GM19099 (cell line): ENCODE results near the gene CD44.

Experiments used
- POLR2A ChIP-seq: IDR thresholded peaks from 3 replicates; pipeline ENCODE4 v1.6.1; 2011; ENCODE audit warnings: low read depth; ENCODE audit not compliant: insufficient read length; ENCODE audit errors: extremely low read depth

Gene CD44

DNA sequence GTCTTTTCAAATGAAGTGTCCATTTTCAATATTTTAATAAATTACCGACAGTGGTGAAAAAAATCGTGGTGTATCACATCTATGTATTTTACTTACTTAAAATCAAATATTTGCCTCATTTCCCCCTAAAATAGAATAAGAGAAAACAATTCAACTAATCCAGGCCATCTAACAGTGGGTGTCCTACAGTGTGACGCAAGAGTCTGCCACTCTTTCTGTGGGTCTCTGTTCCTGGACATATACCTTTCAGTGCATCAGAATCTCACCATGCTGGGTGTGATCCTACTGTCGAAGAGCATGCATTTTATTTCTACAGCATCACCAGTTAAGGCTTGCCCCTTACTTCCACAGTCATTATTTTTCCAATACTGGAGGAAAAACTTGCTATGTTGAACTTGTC lies 111.2 kb downstream of the CD44 start:
- no peak for TF ChIP-seq POLR2A

DNA sequence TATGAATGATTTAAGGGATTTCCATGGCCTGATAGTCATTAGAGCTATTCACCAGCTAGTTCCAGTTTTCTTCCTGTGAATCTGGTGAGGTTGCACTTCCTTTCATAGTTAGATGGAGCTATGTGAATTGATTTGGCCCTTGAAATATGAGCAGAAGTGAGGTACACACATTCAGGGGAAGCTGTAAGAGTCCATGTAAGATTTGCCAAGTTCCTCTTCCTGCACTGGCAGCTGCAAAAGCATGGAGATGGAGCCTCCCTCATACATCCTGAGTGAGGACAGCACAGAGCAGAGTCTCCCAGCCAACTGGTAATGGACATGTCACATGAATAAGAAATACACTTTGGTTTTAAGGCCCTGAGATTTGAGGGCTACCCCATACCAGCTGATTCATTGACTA lies 111.7 kb downstream of the CD44 start:
- no peak for TF ChIP-seq POLR2A

DNA sequence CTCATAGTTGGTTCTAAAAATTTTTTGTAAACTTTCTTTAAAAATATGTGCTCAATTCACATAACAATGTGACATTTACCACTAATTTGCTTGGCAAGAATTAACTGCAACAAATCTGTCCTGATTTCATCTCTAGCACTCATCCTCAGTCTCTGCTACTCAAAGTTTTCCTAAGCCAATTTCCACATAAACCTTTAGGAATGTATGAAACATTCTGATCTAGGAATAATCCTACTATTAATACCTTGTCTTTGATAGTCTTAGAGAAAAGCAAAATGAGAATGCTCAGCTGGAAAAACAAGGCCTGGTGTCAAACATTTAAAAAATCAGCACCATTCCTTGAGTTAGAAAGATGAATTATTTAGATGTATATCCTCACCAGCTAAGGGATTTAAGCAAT lies 114.3 kb downstream of the CD44 start:
- no peak for TF ChIP-seq POLR2A

DNA sequence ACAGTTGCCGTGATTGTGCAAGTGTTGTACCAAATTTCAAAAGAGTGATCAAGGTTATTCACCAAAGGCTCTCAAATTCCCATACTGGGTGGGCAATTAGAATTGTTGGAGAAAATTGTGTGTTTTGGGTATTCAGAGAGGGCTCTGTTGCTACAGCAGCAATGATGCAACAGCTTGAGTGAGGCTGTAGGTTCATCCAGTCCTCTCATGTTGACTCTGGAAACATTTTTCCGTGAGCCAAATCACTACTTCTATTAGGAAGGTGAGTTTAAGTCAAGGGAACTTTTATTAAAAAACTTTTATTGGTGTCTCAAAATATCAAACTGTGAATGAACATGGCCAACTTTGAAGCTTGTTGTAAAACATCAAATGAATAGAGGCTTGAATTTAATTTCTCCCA lies 116.5 kb downstream of the CD44 start:
- no peak for TF ChIP-seq POLR2A

DNA sequence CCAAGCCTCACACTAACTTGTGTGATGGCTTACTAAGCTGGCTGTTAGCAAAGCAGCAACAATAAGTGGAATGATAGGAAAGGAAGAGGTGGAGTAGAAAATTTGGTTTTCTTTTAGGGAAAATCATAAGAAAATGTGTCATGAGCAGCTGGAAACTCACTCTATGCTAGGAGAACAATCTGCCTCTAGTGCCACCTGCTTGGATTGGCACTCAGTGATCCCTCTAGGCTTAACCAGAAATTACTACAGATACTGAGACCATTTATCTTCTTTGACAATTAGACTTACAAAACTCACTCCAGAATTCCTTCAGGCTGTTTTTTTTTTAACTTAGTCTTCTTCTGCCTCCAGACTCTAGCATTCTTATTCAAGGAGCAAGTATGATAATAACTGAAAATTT lies 117.3 kb downstream of the CD44 start:
- no peak for TF ChIP-seq POLR2A

DNA sequence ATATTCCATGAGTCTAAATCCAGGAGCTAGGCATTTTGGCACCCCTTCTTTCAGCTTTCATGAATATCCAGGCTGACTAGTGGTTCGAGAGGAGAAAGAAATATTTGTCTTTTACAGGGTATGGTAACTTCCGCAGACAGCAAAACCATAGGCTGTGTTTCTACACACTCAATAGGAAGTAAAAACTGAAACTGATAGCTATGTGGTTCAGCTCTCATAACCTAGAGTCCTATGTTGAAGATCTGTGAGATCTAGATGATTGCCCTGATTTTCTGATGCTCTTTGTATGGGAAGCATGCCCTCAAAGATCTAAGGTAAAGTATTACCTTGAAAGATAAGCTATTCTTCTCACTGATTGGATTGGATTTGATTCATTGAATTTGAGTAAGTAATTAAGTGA lies 118.3 kb downstream of the CD44 start:
- TF ChIP-seq POLR2A, result no peak

DNA sequence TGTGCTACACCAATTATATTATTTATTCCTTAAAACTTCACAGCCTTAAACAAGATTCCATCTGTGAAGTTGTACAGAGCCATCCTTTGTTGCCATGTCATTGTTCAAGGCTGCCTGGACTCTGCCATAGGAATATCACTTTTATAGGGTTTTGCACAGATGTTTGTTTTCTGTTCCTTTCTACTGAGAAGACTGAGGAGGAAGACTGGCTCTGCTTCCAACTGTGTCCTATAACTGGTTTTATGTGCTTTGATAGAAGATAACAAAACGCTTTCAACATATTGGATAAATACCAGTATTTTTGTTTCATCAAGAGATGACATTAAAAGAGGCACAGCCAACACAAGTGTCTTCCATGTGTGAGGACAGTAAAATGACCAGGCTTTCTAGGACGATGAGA lies 120.6 kb downstream of the CD44 start:
- TF ChIP-seq POLR2A, result no peak

DNA sequence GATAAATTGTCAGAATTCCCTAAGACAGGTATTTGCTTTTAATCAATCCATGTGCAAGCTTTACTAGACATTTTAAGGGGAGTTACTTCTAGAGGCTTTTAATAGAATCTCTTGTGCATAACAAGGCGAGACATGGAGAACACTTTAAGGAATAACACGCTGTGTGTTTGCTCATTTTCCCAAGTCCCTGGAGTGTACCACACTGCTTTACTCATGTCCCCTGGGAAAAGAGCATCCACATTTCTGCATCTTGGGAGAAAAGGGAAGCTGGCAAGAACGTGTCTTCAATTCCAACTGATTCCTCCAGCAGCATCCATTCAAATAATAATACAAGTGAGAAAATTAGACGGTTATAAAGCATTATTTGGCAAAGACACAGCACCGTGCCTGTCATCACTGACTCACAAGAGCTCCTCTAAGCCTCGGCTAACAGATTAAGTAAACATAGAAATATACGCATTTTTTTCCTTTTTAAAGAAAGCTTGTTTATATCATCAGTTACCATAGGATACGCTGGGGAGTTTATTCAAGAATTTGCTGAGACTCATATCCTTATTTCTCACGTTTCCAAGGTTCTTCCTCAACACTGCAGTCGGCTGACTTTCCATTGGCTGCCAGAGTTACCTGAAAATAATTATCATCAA lies 121.5 kb downstream of the CD44 start:
- no peak for TF ChIP-seq POLR2A

DNA sequence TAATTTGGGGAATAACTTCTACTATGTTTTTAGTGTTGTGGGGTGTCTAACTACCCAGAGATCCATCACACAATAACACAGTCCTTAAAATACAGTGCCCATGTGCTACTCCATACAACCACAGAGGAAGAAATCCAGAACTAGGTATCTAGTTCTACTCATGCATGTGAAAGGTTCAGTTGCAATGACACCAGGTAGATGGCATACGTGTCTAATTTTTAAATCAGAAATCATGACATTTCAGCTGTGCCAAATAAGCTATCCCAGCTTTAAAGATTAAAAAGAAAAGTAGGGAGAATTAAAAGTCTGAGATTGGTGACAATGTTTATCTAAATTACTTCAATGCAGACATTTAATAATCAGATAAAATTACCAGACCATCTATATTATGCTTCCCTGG lies 122.2 kb downstream of the CD44 start:
- TF ChIP-seq POLR2A, result no peak

DNA sequence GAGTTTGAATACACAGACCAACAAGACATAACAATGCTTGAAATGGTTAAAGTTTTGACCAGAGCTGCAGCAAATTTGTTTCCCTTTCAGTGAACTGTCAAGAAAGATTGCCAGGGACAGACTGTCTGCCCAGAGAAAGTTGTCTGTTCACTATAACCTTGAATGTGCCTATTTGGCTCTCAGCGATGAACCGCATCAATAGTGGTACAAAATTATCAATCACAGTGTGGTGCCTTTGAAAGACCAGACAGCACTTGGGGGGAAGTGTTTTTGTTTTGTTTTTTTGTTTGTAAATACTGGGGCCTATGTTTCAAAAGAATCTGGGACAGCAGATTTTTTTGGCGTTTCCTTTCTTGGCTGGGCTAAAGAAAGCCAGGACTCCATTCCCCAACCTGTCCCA lies 123.1 kb downstream of the CD44 start:
- no peak for TF ChIP-seq POLR2A

DNA sequence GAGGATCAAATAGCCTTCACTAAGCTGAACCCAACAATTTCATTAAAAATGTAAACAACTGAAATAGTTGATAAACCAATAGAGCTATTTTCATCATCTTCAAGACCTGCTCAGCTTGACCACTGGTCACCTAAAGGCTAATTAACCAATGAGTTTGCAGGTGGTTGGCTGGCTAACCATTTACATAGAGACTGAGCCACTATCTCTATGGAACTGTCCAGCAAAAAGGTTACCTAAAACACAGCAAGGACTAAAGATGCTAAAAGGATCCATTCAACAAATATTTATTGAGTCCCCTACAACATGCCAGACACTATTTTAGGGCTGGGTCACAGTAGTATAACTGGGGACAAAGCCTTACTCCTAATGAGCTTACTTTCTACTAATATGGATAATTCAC lies 123.8 kb downstream of the CD44 start:
- no peak for TF ChIP-seq POLR2A

DNA sequence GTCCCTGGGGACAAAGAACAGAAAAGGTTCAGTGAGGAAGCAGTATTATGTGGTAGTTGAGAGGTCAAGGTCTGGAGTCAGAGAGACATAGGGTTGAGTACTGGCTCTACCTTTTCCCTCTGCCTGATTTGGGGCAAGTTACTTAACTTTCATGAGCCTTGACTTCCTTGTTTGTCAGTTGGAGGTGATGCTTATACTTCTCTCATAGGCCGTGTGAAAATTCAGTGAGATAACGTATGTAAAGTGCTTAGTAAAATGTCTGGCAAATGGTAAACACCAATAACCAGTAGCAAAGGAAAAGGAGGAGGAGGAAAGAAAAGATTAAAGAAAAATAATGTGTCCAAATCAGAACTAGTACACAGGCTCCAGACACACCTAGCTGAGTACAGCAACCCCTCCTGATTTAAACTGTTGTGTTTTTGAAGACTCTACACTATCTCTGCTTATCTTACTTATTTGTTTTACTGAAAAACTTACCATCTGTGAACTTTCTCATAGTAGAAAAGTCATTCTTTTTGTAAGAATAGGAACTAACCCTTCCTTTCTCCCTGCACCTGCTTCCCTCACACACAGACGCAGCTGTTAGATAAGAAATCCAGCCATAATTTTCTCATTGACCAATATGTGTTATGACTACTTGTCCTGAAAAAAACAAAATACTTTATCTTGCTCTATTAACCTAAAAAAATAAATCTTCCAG lies 126.9 kb downstream of the CD44 start:
- TF ChIP-seq POLR2A, result no peak

DNA sequence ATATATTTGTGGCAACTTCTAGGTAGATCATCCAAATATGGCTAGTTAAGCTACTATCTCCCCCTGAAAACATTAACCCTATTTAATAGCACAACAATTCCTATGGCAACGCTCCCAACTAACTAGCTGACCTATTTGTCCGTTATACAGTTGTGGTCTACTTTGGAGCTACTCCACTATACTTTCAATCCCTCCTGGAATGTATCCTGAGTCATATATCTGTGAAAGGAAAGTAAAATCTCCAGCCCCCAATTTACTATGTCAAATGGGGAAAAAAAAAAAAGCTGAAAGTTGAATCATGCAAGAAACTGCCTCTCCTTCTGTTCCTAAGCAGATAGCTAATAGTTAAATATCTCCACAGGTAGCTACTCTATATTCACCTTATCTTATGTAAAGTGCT lies 128.5 kb downstream of the CD44 start:
- no peak for TF ChIP-seq POLR2A

DNA sequence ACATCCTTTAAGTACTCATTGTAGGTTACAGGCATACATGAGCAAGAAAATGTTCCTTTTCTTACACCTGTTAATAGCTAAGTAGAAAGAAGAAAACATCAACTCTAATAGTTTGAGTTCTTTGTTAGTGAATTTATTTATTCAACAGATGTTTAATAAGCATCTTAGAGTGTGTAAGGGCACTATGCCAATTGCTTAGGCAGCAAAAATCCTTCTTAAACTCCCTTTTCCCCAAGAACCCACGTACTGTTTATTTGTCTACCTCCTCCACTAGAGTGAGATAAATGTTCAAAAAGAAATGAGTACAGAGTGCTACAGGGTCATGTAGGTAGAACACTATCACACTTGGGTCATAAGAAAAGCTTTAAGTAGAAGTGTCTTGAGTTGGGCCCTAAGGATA lies 131.4 kb downstream of the CD44 start:
- no peak for TF ChIP-seq POLR2A

DNA sequence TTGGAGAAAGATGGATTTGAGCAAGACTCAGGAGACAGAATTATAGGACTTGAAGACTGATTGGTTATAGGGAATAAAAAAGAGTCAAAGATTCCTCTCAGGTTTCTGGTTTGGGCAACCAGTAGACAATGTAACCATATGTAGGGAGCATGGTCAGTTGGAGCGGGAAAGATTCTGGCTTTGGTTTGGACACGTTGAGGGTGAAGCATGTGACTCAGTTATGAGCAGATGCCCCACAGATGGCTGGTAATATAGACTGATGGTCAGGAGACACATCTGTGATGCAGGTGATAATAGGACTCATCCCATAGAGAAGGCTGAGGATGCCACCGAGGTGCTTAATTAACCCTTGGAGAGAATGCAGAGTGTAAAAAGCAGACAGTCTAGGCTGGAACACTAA lies 132.1 kb downstream of the CD44 start:
- TF ChIP-seq POLR2A, result no peak

DNA sequence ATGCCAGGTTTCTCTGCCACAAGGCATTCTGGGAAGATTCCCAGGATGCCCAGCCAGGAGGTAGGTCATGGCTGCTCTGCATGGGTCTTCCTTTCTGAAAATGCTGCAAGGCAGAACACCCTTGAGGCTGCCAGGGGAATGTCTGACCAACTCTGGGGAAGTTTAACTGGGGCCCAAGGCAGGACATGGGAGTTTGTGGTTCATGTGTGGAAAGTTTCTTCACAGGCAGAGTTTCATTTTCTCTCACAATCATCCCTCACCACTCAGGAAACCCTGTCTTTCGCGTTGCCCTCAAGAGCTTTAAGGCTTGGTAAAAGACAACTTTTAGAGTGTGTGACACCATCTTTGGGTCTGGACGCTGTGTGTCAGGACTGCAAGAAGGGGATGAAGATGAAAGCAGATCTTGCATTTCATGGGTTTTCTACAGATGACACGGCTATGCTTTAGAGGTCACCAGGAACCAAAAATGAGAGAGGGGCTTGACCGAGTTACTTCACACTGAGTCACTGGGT lies 133.5 kb downstream of the CD44 start:
- TF ChIP-seq POLR2A, result peak; percentile 33

DNA sequence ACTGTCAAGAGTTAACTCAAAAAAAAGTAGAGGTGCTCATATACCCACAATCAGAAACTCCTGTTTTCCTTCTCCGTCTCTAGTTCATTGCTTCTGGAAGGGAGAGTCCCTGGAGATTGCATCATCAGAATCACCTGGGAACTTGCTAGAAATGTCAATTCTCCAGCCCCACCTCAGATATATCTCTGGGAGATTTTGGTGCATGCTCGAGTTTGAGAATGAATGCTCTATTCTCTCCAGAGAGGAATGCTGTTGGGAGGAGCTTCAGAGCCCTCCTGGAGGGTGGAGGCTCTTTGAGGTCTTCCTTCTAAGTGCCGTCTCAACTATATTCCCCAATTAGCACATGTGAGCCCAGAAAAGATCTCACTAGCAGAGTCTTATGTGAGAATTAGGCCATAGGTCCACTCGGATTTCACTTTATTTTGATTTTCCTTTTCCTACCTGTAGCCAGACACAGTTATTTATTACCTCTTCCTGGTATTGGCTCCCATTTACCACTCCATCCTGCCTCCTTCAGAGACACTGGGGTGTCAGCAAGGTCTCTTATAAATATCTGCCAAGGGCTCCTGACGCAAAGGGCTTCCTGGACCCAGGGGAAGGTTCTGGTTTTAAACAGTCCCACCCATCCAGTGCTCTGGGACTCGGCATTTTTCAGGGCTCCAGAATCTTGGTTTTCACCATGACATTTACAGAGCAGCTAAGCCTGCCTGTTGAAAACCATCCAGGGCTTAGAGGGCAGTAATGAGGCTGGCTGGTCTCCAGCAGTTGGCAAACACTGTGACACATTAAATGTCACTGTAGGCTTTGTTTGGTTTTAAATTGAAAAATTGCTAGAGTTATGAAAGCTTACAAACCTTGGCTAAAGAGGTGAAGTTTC lies 136.2 kb downstream of the CD44 start:
- TF ChIP-seq POLR2A, result no peak

DNA sequence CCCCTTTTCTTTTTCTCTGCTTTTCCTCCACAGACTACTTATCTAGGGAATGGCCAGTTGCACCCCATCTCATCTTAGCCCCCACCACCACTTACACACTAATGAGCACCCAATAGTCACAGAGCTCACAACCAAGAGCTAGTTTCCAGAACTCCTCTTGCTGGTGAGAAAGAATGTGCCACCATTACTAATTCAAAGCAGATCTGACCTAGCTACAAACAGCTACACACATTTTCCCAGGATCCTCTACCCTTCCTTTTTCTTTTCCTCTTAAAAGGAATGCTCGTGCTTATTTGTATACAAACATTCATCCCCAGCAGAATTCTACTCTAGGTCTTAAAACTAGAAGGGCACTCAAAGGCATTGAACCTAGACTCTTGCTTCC lies 136.8 kb downstream of the CD44 start:
- TF ChIP-seq POLR2A, result no peak
